ENCODE results near the gene PLCB1.

DNA sequence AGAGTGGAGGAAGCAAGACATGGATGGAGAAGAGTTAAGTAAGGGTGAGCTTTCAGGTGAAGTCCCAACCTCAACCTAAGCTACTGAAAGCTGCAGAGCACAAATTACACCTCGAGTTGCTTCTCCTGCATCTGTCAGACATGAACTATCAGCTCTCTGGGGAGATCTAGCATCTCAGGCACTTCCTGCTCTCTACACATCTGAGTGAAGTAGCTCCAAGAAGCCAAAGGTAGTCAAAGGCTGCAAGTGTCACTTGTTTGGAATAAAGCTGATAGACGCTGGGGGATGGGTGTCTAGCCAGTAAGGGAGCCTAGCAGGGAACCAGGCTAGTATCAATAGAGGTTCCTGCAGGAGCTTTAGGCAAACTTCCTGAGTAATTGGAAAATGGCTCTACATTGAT is 228.0 kb downstream of the PLCB1 start:
- no peak for TF ChIP-seq POLR2A (IDR thresholded peaks at IDR 0.05; ENCODE audit: low read length)
- TF ChIP-seq GATA1 (IDR thresholded peaks at IDR 0.05; ENCODE audit: low read depth, low read length): no peak
